Measurements from ENCODE around the gene KLHL9. TPM values are rescaled to one million over a fixed set of nuclear protein-coding genes. Genes with fewer than 3 reads are reported as not detected.

The KLHL9 gene
- total and polyA plus RNA-seq, 2 donors (not counting 1 experiment from before 2014, with no cell fraction given): 33.5 to 37.5 TPM

- no peaks in the 10 kb centered on the region for H4K20me1 ChIP-seq (ENCODE audit: control insufficient read depth, extremely low read depth, insufficient read depth, low read length)
- no peak overlapping the region for H3K4me3 ChIP-seq (replicated peaks in 1 of 4; ENCODE audit: control extremely low read depth in 1 of 4, insufficient read depth in 1 of 4, low read depth in 3 of 4, low read length in 4 of 4)
- no peak for DNase-seq (ENCODE audit: low read depth in 2 of 2)
- no peak overlapping the region for H2AFZ ChIP-seq (ENCODE audit: low read length)
- no peak overlapping the region for H3K27ac ChIP-seq (ENCODE audit: insufficient read depth, low read length)
- H3K9me3 ChIP-seq (ENCODE audit: control insufficient read depth, insufficient read depth, low read depth, low read length): no peaks in the 10 kb centered on the region
- H3K9ac ChIP-seq (ENCODE audit: insufficient read depth, low read length): no peak overlapping the region
- H3K27me3 ChIP-seq (ENCODE audit: control insufficient read depth, insufficient read depth, low read length): peaks cover 4% of the 10 kb centered on the region
- no peaks in the 10 kb centered on the region for H3K4me1 ChIP-seq (ENCODE audit: control insufficient read depth, extremely low read depth, insufficient read depth, low read length)
- no peaks in the 10 kb centered on the region for H3K79me2 ChIP-seq (ENCODE audit: control insufficient read depth, insufficient read depth, low read length)
- H3K4me2 ChIP-seq (ENCODE audit: extremely low read depth, insufficient read depth, low read length): no peak overlapping the region
- no peak for TF ChIP-seq EZH2 (IDR thresholded peaks at IDR 0.05; ENCODE audit: low read length, missing control alignments)
- TF ChIP-seq, protein P1, sequence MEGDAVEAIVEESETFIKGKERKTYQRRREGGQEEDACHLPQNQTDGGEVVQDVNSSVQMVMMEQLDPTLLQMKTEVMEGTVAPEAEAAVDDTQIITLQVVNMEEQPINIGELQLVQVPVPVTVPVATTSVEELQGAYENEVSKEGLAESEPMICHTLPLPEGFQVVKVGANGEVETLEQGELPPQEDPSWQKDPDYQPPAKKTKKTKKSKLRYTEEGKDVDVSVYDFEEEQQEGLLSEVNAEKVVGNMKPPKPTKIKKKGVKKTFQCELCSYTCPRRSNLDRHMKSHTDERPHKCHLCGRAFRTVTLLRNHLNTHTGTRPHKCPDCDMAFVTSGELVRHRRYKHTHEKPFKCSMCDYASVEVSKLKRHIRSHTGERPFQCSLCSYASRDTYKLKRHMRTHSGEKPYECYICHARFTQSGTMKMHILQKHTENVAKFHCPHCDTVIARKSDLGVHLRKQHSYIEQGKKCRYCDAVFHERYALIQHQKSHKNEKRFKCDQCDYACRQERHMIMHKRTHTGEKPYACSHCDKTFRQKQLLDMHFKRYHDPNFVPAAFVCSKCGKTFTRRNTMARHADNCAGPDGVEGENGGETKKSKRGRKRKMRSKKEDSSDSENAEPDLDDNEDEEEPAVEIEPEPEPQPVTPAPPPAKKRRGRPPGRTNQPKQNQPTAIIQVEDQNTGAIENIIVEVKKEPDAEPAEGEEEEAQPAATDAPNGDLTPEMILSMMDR (conservative IDR thresholded peaks at IDR 0.05 in 1 of 2, IDR thresholded peaks at IDR 0.05 in 1 of 2; ENCODE audit: low read depth in 1 of 2, low read length in 2 of 2): no peak
- H3K36me3 ChIP-seq (ENCODE audit: control insufficient read depth, insufficient read depth, low read length): no peaks in the 10 kb centered on the region
These were observed 27.1 kb upstream of the KLHL9 start for GRCh38 chr9:21362287-21362686.

- H3K9ac ChIP-seq (ENCODE audit: insufficient read depth, low read length): no peak overlapping the region
- TF ChIP-seq, protein P1 (conservative IDR thresholded peaks at IDR 0.05 in 1 of 2, IDR thresholded peaks at IDR 0.05 in 1 of 2; ENCODE audit: low read depth in 1 of 2, low read length in 2 of 2): no peak
- no peak for TF ChIP-seq EZH2 (IDR thresholded peaks at IDR 0.05; ENCODE audit: low read length, missing control alignments)
- no peak overlapping the region for H2AFZ ChIP-seq (ENCODE audit: low read length)
- DNase-seq (ENCODE audit: low read depth in 2 of 2): peak in 1 of 2 donors; percentile 22
- H3K27me3 ChIP-seq (ENCODE audit: control insufficient read depth, insufficient read depth, low read length): peaks cover 1% of the 10 kb centered on the region
- no peaks in the 10 kb centered on the region for H3K36me3 ChIP-seq (ENCODE audit: control insufficient read depth, insufficient read depth, low read length)
- H4K20me1 ChIP-seq (ENCODE audit: control insufficient read depth, extremely low read depth, insufficient read depth, low read length): no peaks in the 10 kb centered on the region
- no peaks in the 10 kb centered on the region for H3K9me3 ChIP-seq (ENCODE audit: control insufficient read depth, insufficient read depth, low read depth, low read length)
- H3K79me2 ChIP-seq (ENCODE audit: control insufficient read depth, insufficient read depth, low read length): no peaks in the 10 kb centered on the region
- no peak overlapping the region for H3K4me2 ChIP-seq (ENCODE audit: extremely low read depth, insufficient read depth, low read length)
- H3K27ac ChIP-seq (ENCODE audit: insufficient read depth, low read length): no peak overlapping the region
- no peak overlapping the region for H3K4me3 ChIP-seq (replicated peaks in 1 of 4; ENCODE audit: control extremely low read depth in 1 of 4, insufficient read depth in 1 of 4, low read depth in 3 of 4, low read length in 4 of 4)
- no peaks in the 10 kb centered on the region for H3K4me1 ChIP-seq (ENCODE audit: control insufficient read depth, extremely low read depth, insufficient read depth, low read length)
These were observed 22.6 kb upstream of the KLHL9 start for GRCh38 chr9:21357479-21358460.

- no peak within 1 kb of the TSS for H3K4me3 ChIP-seq (replicated peaks in 1 of 4; ENCODE audit: control extremely low read depth in 1 of 4, insufficient read depth in 1 of 4, low read depth in 3 of 4, low read length in 4 of 4)
- no peak within 1 kb of the TSS for H3K9ac ChIP-seq (ENCODE audit: insufficient read depth, low read length)
- H3K27me3 ChIP-seq (ENCODE audit: control insufficient read depth, insufficient read depth, low read length): peaks cover 13% of the 10 kb centered on the region
- no peaks in the 10 kb centered on the region for H4K20me1 ChIP-seq (ENCODE audit: control insufficient read depth, extremely low read depth, insufficient read depth, low read length)
- no peaks in the 10 kb centered on the region for H3K4me1 ChIP-seq (ENCODE audit: control insufficient read depth, extremely low read depth, insufficient read depth, low read length)
- H3K36me3 ChIP-seq (ENCODE audit: control insufficient read depth, insufficient read depth, low read length): no peaks in the 10 kb centered on the region
- no peak for DNase-seq (ENCODE audit: low read depth in 2 of 2)
- H2AFZ ChIP-seq (ENCODE audit: low read length): no peak within 1 kb of the TSS
- H3K27ac ChIP-seq (ENCODE audit: insufficient read depth, low read length): no peak within 1 kb of the TSS
- no peak within 1 kb of the TSS for H3K4me2 ChIP-seq (ENCODE audit: extremely low read depth, insufficient read depth, low read length)
- TF ChIP-seq EZH2 (IDR thresholded peaks at IDR 0.05; ENCODE audit: low read length, missing control alignments): no peak
- TF ChIP-seq, protein P1 (conservative IDR thresholded peaks at IDR 0.05 in 1 of 2, IDR thresholded peaks at IDR 0.05 in 1 of 2; ENCODE audit: low read depth in 1 of 2, low read length in 2 of 2): no peak
- no peaks in the 10 kb centered on the region for H3K9me3 ChIP-seq (ENCODE audit: control insufficient read depth, insufficient read depth, low read depth, low read length)
- no peaks in the 10 kb centered on the region for H3K79me2 ChIP-seq (ENCODE audit: control insufficient read depth, insufficient read depth, low read length)
These were observed 15.6 kb upstream of the KLHL9 start, which contains the start of gene IFNA6 for GRCh38 chr9:21350787-21351186. Gene IFNA6 (minus strand): TSS chr9:21350887. CDS start chr9:21350887, 0 bp downstream.
